Measurements from ENCODE around the gene HHATL. TPM values are rescaled to one million over a fixed set of nuclear protein-coding genes. Genes with fewer than 3 reads are reported as not detected.

Gene HHATL
- total RNA-seq (2021) (not detected in 2 replicates), Bru-seq, nascent RNA (not detected), BruChase-seq, experiment 1, labeled RNA remaining after a 2-hour chase (not detected), BruChase-seq, experiment 2, labeled RNA remaining after a 6-hour chase (percentile 20 among the genes with signal in this experiment)
- long read RNA-seq: 0 reads

- DNase-seq (ENCODE audit: low spot score): no peak
- POLR2A ChIA-PET (ENCODE audit: low non-redundant PET): interaction anchor here (0.6 kb wide), 1 partner anchor 11 kb away, joined by 3 read pairs; no protein-coding TSS in a partner anchor
- intact Hi-C loops (cut with micrococcal nuclease; ENCODE audit: unreplicated experiment): no loop called here
Measured at GRCh38 chr3:42702066-42702951, at the start of gene HHATL. TSS of gene HHATL (minus strand) at chr3:42702798. CDS start at chr3:42700826, 1,972 bp downstream.

GRCh38 chr3:42751609-42752008 lies 49.0 kb upstream of the HHATL start:
- H3K4me3 ChIP-seq (ENCODE audit: low read depth, low read length, poor library complexity, severe bottlenecking): no peak overlapping the region
- ChIA-PET POLR2A (ENCODE audit: low non-redundant PET) (no interaction called here), CTCF (no interaction called here)
- TF ChIP-seq EZH2 (IDR thresholded peaks at IDR 0.05; ENCODE audit: borderline replicate concordance, low read depth, low read length, poor library complexity, severe bottlenecking): no peak
- no peak for TF ChIP-seq CTCF (conservative IDR thresholded peaks at IDR 0.05; ENCODE audit: low read depth, low read length)
- BruUV-seq (replicated peaks): no TSS peak
- no peak overlapping the region for H3K27ac ChIP-seq (ENCODE audit: low read depth, low read length, poor library complexity, severe bottlenecking)
- H3K4me1 ChIP-seq (ENCODE audit: insufficient read depth, low read length, poor library complexity, severe bottlenecking): peaks cover 6% of the 10 kb centered on the region
- no peaks in the 10 kb centered on the region for H3K27me3 ChIP-seq (replicated peaks; ENCODE audit: insufficient read depth, low read depth, low read length, poor library complexity)
- DNase-seq (ENCODE audit: low spot score): no peak
- no peaks in the 10 kb centered on the region for H3K36me3 ChIP-seq (ENCODE audit: insufficient read depth, low read length, poor library complexity, severe bottlenecking)
- intact Hi-C loops (cut with micrococcal nuclease; ENCODE audit: unreplicated experiment): no loop called here
- H3K9me3 ChIP-seq (ENCODE audit: low read depth, low read length, poor library complexity, severe bottlenecking): no peaks in the 10 kb centered on the region

More at GRCh38 chr3:42702066-42702951, at the start of gene HHATL:
- no peaks in the 10 kb centered on the region for H3K9me3 ChIP-seq (ENCODE audit: low read depth, low read length, poor library complexity, severe bottlenecking)
- no peak within 1 kb of the TSS for H3K4me3 ChIP-seq (ENCODE audit: low read depth, low read length, poor library complexity, severe bottlenecking)
- no peak for TF ChIP-seq CTCF (conservative IDR thresholded peaks at IDR 0.05; ENCODE audit: low read depth, low read length)
- TF ChIP-seq EZH2 (IDR thresholded peaks at IDR 0.05; ENCODE audit: borderline replicate concordance, low read depth, low read length, poor library complexity, severe bottlenecking): no peak
- no peaks in the 10 kb centered on the region for H3K27me3 ChIP-seq (replicated peaks; ENCODE audit: insufficient read depth, low read depth, low read length, poor library complexity)
- H3K27ac ChIP-seq (ENCODE audit: low read depth, low read length, poor library complexity, severe bottlenecking): no peak within 1 kb of the TSS
- no peaks in the 10 kb centered on the region for H3K36me3 ChIP-seq (ENCODE audit: insufficient read depth, low read length, poor library complexity, severe bottlenecking)
- CTCF ChIA-PET: no interaction called here
- BruUV-seq (replicated peaks): no TSS peak
- no peaks in the 10 kb centered on the region for H3K4me1 ChIP-seq (ENCODE audit: insufficient read depth, low read length, poor library complexity, severe bottlenecking)

GRCh38 chr3:42750834-42751233 lies 48.2 kb upstream of the HHATL start:
- TF ChIP-seq CTCF (conservative IDR thresholded peaks at IDR 0.05; ENCODE audit: low read depth, low read length): no peak
- no peak for TF ChIP-seq EZH2 (IDR thresholded peaks at IDR 0.05; ENCODE audit: borderline replicate concordance, low read depth, low read length, poor library complexity, severe bottlenecking)
- CTCF ChIA-PET: no interaction called here
- peaks cover 6% of the 10 kb centered on the region for H3K4me1 ChIP-seq (ENCODE audit: insufficient read depth, low read length, poor library complexity, severe bottlenecking)
- no peaks in the 10 kb centered on the region for H3K9me3 ChIP-seq (ENCODE audit: low read depth, low read length, poor library complexity, severe bottlenecking)
- intact Hi-C loops (cut with micrococcal nuclease; ENCODE audit: unreplicated experiment): no loop called here
- no peak for DNase-seq (ENCODE audit: low spot score)
- no peak overlapping the region for H3K4me3 ChIP-seq (ENCODE audit: low read depth, low read length, poor library complexity, severe bottlenecking)
- no peaks in the 10 kb centered on the region for H3K27me3 ChIP-seq (replicated peaks; ENCODE audit: insufficient read depth, low read depth, low read length, poor library complexity)
- no peak overlapping the region for H3K27ac ChIP-seq (ENCODE audit: low read depth, low read length, poor library complexity, severe bottlenecking)
- H3K36me3 ChIP-seq (ENCODE audit: insufficient read depth, low read length, poor library complexity, severe bottlenecking): no peaks in the 10 kb centered on the region
- POLR2A ChIA-PET (ENCODE audit: low non-redundant PET): no interaction called here
- no TSS peak for BruUV-seq (replicated peaks)
